Smooth muscle cell (in vitro differentiated cells): Measurements from ENCODE around the gene OTUD5. TPM values are rescaled to one million over a fixed set of nuclear protein-coding genes. Genes with fewer than 3 reads are reported as not detected.

ENCODE experiments used
- DNase-seq: peaks from one replicate; lab custom pipeline; 2025; ENCODE audit not compliant: unreplicated experiment; lab: John Stamatoyannopoulos, UW
- H2AFZ ChIP-seq: fragments of 200-600 bp; sonication (generic); 2 replicates; pipeline ENCODE4 v1.6.0; 2016; ENCODE audit warnings: antibody characterized with exemption, low read depth, mild to moderate bottlenecking
- H3F3A ChIP-seq: fragments of 200-600 bp; sonication (generic); 2 replicates; pipeline ENCODE4 v1.6.0; 2017; ENCODE audit warnings: antibody characterized with exemption, low read depth
- H3K27ac ChIP-seq: fragments of 200-600 bp; sonication (generic); 2 replicates; pipeline ENCODE4 v1.5.1; 2016; ENCODE audit warnings: low read depth, mild to moderate bottlenecking
- H3K27me3 ChIP-seq: fragments of 200-600 bp; sonication (generic); 2 replicates; pipeline ENCODE4 v1.6.1; 2016; ENCODE audit warnings: low read depth, mild to moderate bottlenecking
- H3K36me3 ChIP-seq: fragments of 200-600 bp; sonication (generic); 2 replicates; pipeline ENCODE4 v1.5.1; 2016; ENCODE audit warnings: low read depth
- H3K4me1 ChIP-seq: fragments of 200-600 bp; sonication (generic); 2 replicates; pipeline ENCODE4 v1.5.1; 2016; ENCODE audit warnings: low read depth
- H3K4me2 ChIP-seq: fragments of 200-600 bp; sonication (generic); 2 replicates; pipeline ENCODE4 v1.6.0; 2016; ENCODE audit warnings: mild to moderate bottlenecking
- H3K4me3 ChIP-seq: fragments of 200-600 bp; sonication (generic); 2 replicates; pipeline ENCODE4 v1.5.1; 2016; ENCODE audit warnings: mild to moderate bottlenecking
- H3K79me2 ChIP-seq: fragments of 200-600 bp; sonication (generic); 2 replicates; pipeline ENCODE4 v1.6.0; 2016; ENCODE audit warnings: low read depth, mild to moderate bottlenecking
- H3K9ac ChIP-seq: fragments of 200-600 bp; sonication (generic); 2 replicates; pipeline ENCODE4 v1.6.0; 2016; ENCODE audit warnings: low read depth
- H3K9me3 ChIP-seq: fragments of 200-600 bp; sonication (generic); replicated peaks from 2 replicates; pipeline ENCODE4 v1.5.1; 2016; ENCODE audit warnings: low read depth
- H4K20me1 ChIP-seq: fragments of 200-600 bp; sonication (generic); 2 replicates; pipeline ENCODE4 v1.6.0; 2016; ENCODE audit warnings: low read depth
- WGBS: methylation state at CpG from one replicate; pipeline ENCODE4 v1.1.7; 2016; ENCODE audit warnings: low lambda C conversion rate; 5-methylcytosine and 5-hydroxymethylcytosine counted together
- polyA plus RNA-seq: library from polyadenylated mRNA; unstranded; fragments of >200 nt; fragmentation: Nextera tagmentation; extraction: Ambion mirVana; gene quantifications from 2 replicates; pipeline ENCODE4 v1.2.1, GENCODE V29; 2016
- total RNA-seq: library from RNA; depleted of rRNA; stranded (reverse); fragments of >200 nt; gene quantifications from 2 replicates; pipeline ENCODE4 v1.2.3, GENCODE V29; 2014
- TF ChIP-seq, protein P1 (sequence below): fragments of 200-600 bp; sonication (generic); IDR thresholded peaks from 2 replicates; pipeline ENCODE4 v1.5.1; 2017; ENCODE audit warnings: borderline replicate concordance, mild to moderate bottlenecking, antibody characterized with exemption; ENCODE audit not compliant: insufficient read depth, poor library complexity, severe bottlenecking

The OTUD5 gene
- total and polyA plus RNA-seq, 2 experiments from 2014 or later: 30.7 to 55.1 TPM

- H3K4me3 ChIP-seq: peak within 1 kb of the TSS; percentile 46
These were observed 14.1 kb upstream of the OTUD5 start, which contains the start of gene KCND1 for GRCh38 chrX:48971249-48972219. Gene KCND1 (minus strand): TSS chrX:48971844. CDS start chrX:48970271, 1,573 bp downstream.

GRCh38 chrX:48969471-48969870 is 12.1 kb upstream of the OTUD5 start:
- no peak overlapping the region for H3K4me3 ChIP-seq
- H4K20me1 ChIP-seq: no peaks in the 10 kb centered on the region
- H3K27me3 ChIP-seq: no peaks in the 10 kb centered on the region
- no peaks in the 10 kb centered on the region for H3K36me3 ChIP-seq
- H3K4me1 ChIP-seq: no peaks in the 10 kb centered on the region
- WGBS: 95% methylated on average over 28 of the region's 28 CpGs
- no peak overlapping the region for H2AFZ ChIP-seq
- H3K27ac ChIP-seq: no peak overlapping the region
- no peaks in the 10 kb centered on the region for H3K9me3 ChIP-seq
- H3F3A ChIP-seq: no peaks in the 10 kb centered on the region
- H3K9ac ChIP-seq: no peak overlapping the region
- no peaks in the 10 kb centered on the region for H3K79me2 ChIP-seq
- H3K4me2 ChIP-seq: no peak overlapping the region
- no peak for DNase-seq
- TF ChIP-seq, protein P1, sequence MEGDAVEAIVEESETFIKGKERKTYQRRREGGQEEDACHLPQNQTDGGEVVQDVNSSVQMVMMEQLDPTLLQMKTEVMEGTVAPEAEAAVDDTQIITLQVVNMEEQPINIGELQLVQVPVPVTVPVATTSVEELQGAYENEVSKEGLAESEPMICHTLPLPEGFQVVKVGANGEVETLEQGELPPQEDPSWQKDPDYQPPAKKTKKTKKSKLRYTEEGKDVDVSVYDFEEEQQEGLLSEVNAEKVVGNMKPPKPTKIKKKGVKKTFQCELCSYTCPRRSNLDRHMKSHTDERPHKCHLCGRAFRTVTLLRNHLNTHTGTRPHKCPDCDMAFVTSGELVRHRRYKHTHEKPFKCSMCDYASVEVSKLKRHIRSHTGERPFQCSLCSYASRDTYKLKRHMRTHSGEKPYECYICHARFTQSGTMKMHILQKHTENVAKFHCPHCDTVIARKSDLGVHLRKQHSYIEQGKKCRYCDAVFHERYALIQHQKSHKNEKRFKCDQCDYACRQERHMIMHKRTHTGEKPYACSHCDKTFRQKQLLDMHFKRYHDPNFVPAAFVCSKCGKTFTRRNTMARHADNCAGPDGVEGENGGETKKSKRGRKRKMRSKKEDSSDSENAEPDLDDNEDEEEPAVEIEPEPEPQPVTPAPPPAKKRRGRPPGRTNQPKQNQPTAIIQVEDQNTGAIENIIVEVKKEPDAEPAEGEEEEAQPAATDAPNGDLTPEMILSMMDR: no peak

More at GRCh38 chrX:48971249-48972219, 14.1 kb upstream of the OTUD5 start, which contains the start of gene KCND1:
- H3K4me2 ChIP-seq: peak within 1 kb of the TSS; percentile 87
- DNase-seq: peak; percentile 14
- no peaks in the 10 kb centered on the region for H3K36me3 ChIP-seq
- H3K79me2 ChIP-seq: no peaks in the 10 kb centered on the region
- no peaks in the 10 kb centered on the region for H3F3A ChIP-seq
- H3K27ac ChIP-seq: no peak within 1 kb of the TSS
- H3K9me3 ChIP-seq: no peaks in the 10 kb centered on the region
- no peaks in the 10 kb centered on the region for H3K27me3 ChIP-seq
- H4K20me1 ChIP-seq: no peaks in the 10 kb centered on the region
- no peak within 1 kb of the TSS for H3K9ac ChIP-seq
- no peaks in the 10 kb centered on the region for H3K4me1 ChIP-seq
- H2AFZ ChIP-seq: no peak within 1 kb of the TSS
- 28% methylated on average over 25 of the region's 28 CpGs for WGBS
- TF ChIP-seq, protein P1: no peak

DNA sequence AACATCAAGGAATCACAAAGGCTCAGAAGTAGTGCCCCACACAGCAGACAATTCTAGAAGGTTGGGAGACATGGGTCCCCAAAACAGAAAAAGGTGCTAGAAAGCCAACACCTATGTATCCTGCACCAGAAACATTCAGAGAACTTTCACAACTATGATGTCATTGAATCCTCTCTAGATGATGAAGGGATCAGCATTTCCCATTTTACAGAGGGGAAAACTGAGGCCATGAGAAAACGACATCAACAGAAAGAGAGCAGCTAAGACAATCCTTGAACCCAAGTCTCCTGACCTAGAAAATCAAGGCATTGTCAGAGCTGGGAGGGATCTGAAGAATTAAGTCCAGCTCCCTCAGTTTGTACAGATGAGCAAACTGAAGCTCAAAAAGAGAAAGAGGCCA is 11.0 kb upstream of the OTUD5 start:
- no peaks in the 10 kb centered on the region for H3K79me2 ChIP-seq
- H3K4me3 ChIP-seq: no peak overlapping the region
- H4K20me1 ChIP-seq: no peaks in the 10 kb centered on the region
- DNase-seq: no peak
- no peak overlapping the region for H3K27ac ChIP-seq
- no peak overlapping the region for H3K4me2 ChIP-seq
- no peaks in the 10 kb centered on the region for H3K9me3 ChIP-seq
- TF ChIP-seq, protein P1: no peak
- no peaks in the 10 kb centered on the region for H3K4me1 ChIP-seq
- no peaks in the 10 kb centered on the region for H3K27me3 ChIP-seq
- no peaks in the 10 kb centered on the region for H3F3A ChIP-seq
- H3K9ac ChIP-seq: no peak overlapping the region
- WGBS: 77% methylated on average over 1 of the region's 1 CpG
- H3K36me3 ChIP-seq: no peaks in the 10 kb centered on the region
- H2AFZ ChIP-seq: no peak overlapping the region
